Activated T-cell treated with anti-CD3 and anti-CD28 coated beads, Interleukin-2, amount 50 U/mL, for 24 hours (primary cell): ENCODE measurements around the gene KCNH5.

ENCODE experiments used
- DNase-seq: peaks from one replicate; pipeline ENCODE4 v3.0.0-alpha.2; 2020
- H3K27ac Mint-ChIP-seq: 2 replicates; pipeline ENCODE4 v1.8.0; 2020; ENCODE audit warnings: mild to moderate bottlenecking, mixed read lengths
- H3K27me3 Mint-ChIP-seq: 2 replicates; pipeline ENCODE4 v1.8.0; 2020; ENCODE audit warnings: mixed read lengths
- H3K36me3 Mint-ChIP-seq: 2 replicates; pipeline ENCODE4 v1.8.0; 2020; ENCODE audit warnings: low read depth, mixed read lengths
- H3K4me1 Mint-ChIP-seq: 2 replicates; pipeline ENCODE4 v1.8.0; 2020; ENCODE audit warnings: low read depth, mixed read lengths
- H3K4me3 Mint-ChIP-seq: 2 replicates; pipeline ENCODE4 v1.8.0; 2020; ENCODE audit warnings: mild to moderate bottlenecking, moderate library complexity, mixed read lengths
- H3K9me3 Mint-ChIP-seq: 2 replicates; pipeline ENCODE4 v1.8.0; 2020; ENCODE audit warnings: mixed read lengths

Gene KCNH5

DNA sequence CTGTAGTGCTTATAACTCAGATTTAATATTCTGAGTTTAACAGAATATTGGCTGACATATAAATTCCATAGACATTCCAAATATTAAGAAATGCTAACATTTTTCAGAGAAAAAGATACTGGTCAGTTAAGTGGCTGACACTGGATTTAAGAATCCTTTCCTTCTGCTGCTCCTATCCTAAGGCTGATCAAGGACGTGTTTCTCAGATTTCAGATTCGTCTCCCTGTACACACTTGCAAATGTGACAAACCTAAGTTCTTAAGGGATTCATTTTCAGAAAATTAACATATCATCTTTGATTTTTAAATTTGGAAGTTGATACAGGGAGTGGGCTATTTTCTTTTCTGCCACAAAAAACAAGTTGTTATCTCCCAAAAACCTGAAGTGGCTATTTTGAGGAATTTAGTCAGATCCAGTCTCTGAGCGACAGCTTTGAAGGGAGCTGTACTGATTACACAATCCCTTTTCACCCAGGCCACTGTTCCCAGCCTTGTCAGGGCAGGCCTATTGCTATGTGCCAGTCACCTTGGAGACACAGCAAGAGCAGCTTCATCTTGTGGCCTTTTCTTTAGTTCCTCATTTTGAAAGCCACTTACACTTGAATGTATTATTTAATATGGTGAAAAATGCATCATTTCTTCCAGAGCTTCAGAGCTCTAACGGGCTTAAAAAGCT, 370.6 kb downstream of the KCNH5 start:
- no peaks in the 10 kb centered on the region for H3K9me3 Mint-ChIP-seq
- H3K36me3 Mint-ChIP-seq: no peaks in the 10 kb centered on the region
- no peaks in the 10 kb centered on the region for H3K27me3 Mint-ChIP-seq
- DNase-seq: no peak
- no peaks in the 10 kb centered on the region for H3K4me1 Mint-ChIP-seq
- no peak overlapping the region for H3K4me3 Mint-ChIP-seq
- H3K27ac Mint-ChIP-seq: no peak overlapping the region

DNA sequence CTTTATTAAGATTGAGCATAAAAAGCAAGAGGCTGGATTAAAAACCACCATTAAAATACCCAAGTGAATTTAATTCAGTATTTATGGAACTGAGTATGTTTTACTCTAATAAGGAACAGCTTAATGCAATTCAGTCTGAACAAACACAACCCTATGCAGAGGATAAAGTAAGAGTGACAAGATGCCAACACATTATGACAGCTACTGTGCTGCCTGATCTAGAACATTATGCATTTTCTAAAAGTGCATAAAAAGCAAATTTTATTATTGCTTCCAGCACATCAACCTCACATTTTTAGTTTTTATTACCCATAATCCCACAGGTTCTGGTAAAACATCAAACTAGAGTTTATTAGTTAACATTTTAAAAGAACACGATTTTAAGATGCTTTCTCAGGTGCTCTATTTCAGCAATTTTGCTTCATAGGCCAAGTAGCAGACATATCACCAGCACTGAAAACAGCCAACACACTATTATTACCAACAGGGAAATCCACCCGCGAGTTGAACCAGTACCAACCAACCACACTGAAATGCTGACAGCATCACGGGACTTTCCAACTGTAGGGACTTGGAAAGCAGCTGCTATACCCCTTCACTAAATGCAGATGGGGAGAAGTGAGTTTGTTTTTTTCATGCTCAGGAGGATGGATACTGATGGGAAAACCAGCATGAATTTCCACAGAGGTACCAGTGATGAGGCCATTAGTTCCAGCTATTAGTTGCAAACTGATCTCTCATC, 372.1 kb downstream of the KCNH5 start:
- DNase-seq: no peak
- Mint-ChIP-seq H3K36me3 (no peaks in the 10 kb centered on the region), H3K27ac (no peak overlapping the region), H3K4me3 (no peak overlapping the region), H3K4me1 (no peaks in the 10 kb centered on the region), H3K27me3 (no peaks in the 10 kb centered on the region), H3K9me3 (no peaks in the 10 kb centered on the region)

DNA sequence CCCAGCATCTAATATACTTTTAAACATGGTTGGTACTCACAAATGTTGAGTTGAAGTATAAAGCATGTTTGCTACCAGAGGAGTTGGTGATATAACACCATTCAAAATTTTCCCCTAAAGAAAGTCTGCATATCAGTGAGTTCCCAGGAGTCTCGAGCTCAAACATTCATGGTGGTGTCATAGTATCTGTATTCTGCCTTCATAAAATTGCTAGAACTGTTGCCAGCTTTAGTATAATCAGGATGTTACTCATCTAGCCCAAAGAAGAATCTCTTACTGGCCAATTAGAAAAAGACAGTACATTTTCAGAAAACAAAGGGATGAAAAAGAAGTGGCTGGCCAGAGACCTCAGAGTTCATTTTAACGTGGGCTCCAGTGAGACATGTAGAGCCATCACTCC, 374.7 kb downstream of the KCNH5 start:
- Mint-ChIP-seq H3K27me3 (no peaks in the 10 kb centered on the region), H3K9me3 (no peaks in the 10 kb centered on the region), H3K4me1 (no peaks in the 10 kb centered on the region), H3K27ac (no peak overlapping the region), H3K4me3 (no peak overlapping the region), H3K36me3 (no peaks in the 10 kb centered on the region)
- DNase-seq: no peak

DNA sequence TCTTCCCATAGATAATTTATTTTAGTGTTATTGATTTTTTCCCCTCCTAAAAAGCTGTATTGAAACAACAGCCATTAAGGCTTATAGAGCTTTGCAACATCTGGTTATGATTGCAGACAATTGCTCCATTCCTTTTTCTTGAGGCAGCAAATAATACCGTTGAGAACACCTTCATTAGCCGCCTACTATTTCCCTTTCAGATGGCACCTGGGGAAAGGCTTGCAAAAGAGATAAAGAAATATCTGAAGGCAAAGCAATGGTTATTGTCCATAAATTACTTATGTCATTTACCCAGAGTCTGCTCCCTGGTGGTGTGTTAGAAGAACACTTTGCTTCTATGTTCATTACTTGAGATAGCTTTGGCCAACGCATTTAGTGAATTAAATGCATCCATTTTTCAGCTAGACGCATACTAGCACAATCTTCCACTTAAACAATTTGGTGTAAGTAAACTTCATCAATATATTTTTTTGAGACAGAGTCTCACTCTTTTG, 377.8 kb downstream of the KCNH5 start:
- Mint-ChIP-seq H3K4me3 (no peak overlapping the region), H3K27ac (no peak overlapping the region), H3K27me3 (no peaks in the 10 kb centered on the region), H3K36me3 (no peaks in the 10 kb centered on the region), H3K9me3 (peaks cover under 1% of the 10 kb centered on the region), H3K4me1 (no peaks in the 10 kb centered on the region)
- DNase-seq: no peak

DNA sequence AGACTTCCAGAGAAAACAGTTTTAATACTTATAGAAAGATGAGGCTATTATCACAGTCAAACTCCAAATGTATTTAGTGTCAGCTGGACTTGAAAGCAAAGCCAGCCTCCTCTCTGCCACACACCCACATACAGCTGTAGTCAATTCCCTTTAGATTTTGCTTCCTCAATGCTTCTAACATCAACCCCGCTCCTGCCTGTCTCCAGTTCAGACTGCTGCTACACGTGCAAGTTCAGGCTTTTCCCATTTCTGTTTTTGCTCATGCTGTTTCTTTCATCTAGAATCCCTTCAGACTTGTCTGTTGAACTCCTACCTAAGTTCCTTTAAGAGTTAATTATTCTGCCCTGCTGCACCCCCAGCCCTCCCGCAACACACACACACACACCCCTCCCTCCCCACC, 380.0 kb downstream of the KCNH5 start:
- Mint-ChIP-seq H3K27ac (no peak overlapping the region), H3K27me3 (no peaks in the 10 kb centered on the region), H3K9me3 (peaks cover 9% of the 10 kb centered on the region), H3K36me3 (no peaks in the 10 kb centered on the region), H3K4me1 (no peaks in the 10 kb centered on the region), H3K4me3 (no peak overlapping the region)
- no peak for DNase-seq

DNA sequence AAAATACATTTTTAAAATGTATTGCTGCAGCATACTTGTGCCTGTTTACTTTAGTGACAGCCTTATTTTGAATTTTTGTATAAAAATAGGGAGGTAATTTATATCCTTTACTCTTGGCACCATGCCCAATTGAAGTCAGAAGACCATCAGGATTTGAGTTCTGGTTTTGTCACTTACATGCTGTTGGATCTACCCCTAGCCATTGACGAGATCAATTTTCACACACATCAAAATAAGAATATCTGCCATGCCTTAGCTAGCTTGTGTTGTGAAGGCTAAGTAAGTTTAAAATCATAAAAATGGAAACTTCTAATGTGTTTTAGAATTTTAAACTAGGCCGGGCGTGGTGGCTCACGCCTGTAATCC, 381.8 kb downstream of the KCNH5 start:
- no peak for DNase-seq
- H3K9me3 Mint-ChIP-seq: peaks cover 11% of the 10 kb centered on the region
- H3K4me3 Mint-ChIP-seq: no peak overlapping the region
- H3K27ac Mint-ChIP-seq: no peak overlapping the region
- no peaks in the 10 kb centered on the region for H3K27me3 Mint-ChIP-seq
- no peaks in the 10 kb centered on the region for H3K36me3 Mint-ChIP-seq
- H3K4me1 Mint-ChIP-seq: no peaks in the 10 kb centered on the region

DNA sequence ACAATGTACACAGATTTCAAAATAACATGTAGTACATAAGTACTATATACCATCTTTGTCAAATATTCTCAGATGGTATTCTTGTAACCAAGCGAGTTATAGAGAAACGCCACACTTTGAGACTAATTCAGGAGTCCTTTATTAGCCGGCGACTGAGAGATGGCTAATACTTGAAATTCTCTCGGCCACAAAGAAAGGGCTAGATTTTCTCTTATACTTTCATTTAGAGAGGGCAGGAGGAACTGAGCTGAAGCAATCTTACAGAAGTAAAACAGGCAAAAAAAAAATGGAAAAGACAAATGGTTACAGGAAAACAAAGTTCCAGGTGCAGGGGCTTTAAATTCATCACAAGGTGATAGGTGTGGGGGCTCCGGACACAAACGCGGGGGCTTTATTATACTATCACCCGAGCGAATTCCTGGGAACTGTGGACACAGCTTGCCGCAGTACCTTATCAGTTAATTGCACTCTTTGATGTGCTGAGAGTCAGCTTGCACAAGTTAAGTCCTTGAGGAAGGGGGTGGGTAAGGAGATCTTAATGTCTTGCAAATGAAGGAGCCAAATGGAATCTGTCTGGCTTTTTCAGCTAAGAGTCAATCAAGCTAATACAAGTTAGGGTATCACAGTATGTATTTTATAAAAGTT, 382.3 kb downstream of the KCNH5 start:
- H3K27me3 Mint-ChIP-seq: no peaks in the 10 kb centered on the region
- no peak for DNase-seq
- H3K36me3 Mint-ChIP-seq: no peaks in the 10 kb centered on the region
- H3K27ac Mint-ChIP-seq: no peak overlapping the region
- no peak overlapping the region for H3K4me3 Mint-ChIP-seq
- no peaks in the 10 kb centered on the region for H3K4me1 Mint-ChIP-seq
- H3K9me3 Mint-ChIP-seq: peaks cover 11% of the 10 kb centered on the region

DNA sequence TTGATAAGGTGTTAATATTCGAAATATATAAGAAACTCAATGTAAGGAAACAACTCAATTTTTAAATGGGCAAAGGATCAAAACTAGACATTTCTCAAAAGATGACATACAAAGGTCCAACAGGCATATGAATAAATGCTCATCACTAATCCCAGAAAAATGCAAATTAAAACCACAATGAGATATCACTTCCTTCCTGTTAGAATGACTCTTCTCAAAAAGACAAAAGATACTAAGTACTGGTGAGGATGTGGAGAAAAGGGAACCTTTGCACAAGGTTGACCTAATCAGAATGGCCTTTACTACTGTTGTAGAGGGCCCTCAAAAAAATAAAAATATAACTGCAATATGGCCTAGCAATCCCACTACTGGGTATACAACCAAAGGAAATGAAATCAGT, 383.4 kb downstream of the KCNH5 start:
- DNase-seq: no peak

DNA sequence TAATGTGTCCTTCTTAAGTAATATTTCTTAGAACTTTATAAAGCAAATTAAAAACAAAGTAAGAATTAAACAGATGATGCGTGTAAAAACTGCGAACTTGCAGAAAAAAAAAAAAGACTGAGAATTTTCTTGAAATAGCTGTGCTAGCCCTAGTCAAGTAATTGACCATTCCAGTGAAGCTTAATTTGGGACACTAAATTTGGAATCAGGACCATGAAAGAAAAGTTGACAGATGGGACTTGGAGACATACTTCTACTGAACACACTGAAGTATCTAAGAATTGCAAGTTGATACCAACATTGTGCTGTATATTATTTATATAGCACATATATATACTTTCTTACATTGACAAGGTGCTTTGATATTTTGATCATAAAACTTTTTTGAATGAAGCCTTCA, 386.6 kb downstream of the KCNH5 start:
- Mint-ChIP-seq H3K27ac (no peak overlapping the region), H3K36me3 (no peaks in the 10 kb centered on the region), H3K4me1 (no peaks in the 10 kb centered on the region), H3K4me3 (no peak overlapping the region), H3K27me3 (no peaks in the 10 kb centered on the region), H3K9me3 (peaks cover 11% of the 10 kb centered on the region)
- DNase-seq: no peak

More for the DNA sequence above, 383.4 kb downstream of the KCNH5 start:
- no peaks in the 10 kb centered on the region for H3K4me1 Mint-ChIP-seq
- no peak overlapping the region for H3K27ac Mint-ChIP-seq
- peaks cover 11% of the 10 kb centered on the region for H3K9me3 Mint-ChIP-seq
- H3K4me3 Mint-ChIP-seq: no peak overlapping the region
- H3K27me3 Mint-ChIP-seq: no peaks in the 10 kb centered on the region
- no peaks in the 10 kb centered on the region for H3K36me3 Mint-ChIP-seq

DNA sequence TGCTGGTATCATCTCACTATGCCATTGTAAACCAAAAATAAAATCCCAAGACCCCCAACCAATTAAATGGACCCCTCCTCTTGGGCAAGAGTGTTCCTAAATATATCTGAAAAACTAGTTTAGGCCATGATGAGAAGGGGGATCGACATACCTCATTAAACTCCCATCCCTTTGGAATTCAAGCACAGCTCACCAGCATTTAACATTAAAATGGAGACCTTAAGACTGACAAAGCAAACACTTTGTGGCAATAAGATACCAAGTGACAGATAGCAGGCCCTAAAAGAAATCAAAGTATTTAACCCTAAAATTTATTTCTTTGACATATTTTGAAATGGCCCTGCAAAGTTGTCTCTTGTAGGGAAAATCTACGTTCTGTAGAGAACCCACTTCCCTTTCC, 387.9 kb downstream of the KCNH5 start:
- no peak for DNase-seq
- Mint-ChIP-seq H3K4me1 (no peaks in the 10 kb centered on the region), H3K36me3 (no peaks in the 10 kb centered on the region), H3K27ac (no peak overlapping the region), H3K27me3 (no peaks in the 10 kb centered on the region), H3K9me3 (peaks cover 10% of the 10 kb centered on the region), H3K4me3 (no peak overlapping the region)

DNA sequence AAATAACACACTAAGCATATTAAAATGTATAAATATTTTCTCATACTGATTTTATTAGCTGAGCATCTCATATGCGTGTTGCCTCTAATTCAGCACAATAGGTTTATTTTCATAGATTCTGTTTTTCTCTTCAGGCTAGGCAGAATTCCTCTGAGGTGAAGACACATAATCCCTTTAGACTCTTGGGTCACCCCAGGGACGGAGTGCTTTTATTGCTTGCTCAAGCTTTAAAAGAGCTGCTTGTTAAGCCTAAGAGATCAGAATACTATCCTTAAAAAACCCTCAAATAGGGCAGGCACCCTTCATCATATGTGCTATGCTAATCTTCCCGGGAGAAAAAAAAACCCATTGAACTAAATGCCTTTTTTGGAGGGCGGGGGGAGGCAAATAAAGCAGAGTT, 390.1 kb downstream of the KCNH5 start:
- Mint-ChIP-seq H3K4me1 (no peaks in the 10 kb centered on the region), H3K4me3 (no peak overlapping the region), H3K9me3 (peaks cover 1% of the 10 kb centered on the region), H3K27ac (no peak overlapping the region), H3K36me3 (no peaks in the 10 kb centered on the region), H3K27me3 (no peaks in the 10 kb centered on the region)
- no peak for DNase-seq

DNA sequence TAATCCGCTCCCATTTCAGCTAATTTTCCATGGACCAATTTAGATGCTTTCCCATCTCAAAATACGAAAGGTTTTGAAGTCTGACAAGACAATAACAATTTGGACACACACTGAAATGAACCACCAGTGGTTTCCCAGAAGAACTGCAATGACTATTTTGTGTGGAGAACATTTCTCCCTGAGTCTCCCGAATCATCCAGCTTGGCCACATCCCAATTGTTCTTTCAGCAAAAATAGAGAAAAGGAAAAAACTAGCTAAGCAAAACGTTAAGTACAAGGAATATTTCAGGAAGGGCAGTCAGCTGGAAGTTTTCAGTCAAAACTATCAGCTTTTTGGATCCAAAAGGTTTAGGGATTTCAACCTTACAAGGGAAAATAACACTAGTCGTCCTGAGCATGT, 390.6 kb downstream of the KCNH5 start:
- Mint-ChIP-seq H3K27me3 (no peaks in the 10 kb centered on the region), H3K4me3 (no peak overlapping the region), H3K27ac (no peak overlapping the region), H3K36me3 (no peaks in the 10 kb centered on the region), H3K4me1 (no peaks in the 10 kb centered on the region), H3K9me3 (no peaks in the 10 kb centered on the region)
- no peak for DNase-seq
